Naive thymus-derived CD8-positive, alpha-beta T cell (primary cell): ENCODE measurements around the gene PARP14. TPM values are rescaled to one million over a fixed set of nuclear protein-coding genes. Genes with fewer than 3 reads are reported as not detected.
A peak's percentile ranks its signal among the peaks of the same experiment; 100 is the strongest.
"Not testable (repeated sequence)": the region's sequence is repeated elsewhere in the genome, so short reads cannot be mapped to it uniquely, and the experiment has no call there.

ENCODE experiments used
- ATAC-seq, 2 donors: fragments of 150-1000 bp; cut with Tn5 transposase in 1 of 2; sonication (Bioruptor Pico), chemical (Tn5 transposase) in 1 of 2; 1 replicate in 1 of 2; 2 replicates in 1 of 2; pipeline ENCODE4 v1.10.0; 2021; ENCODE audit warnings: mild to moderate bottlenecking in 2 of 2, moderate library complexity in 2 of 2
- POLR2A ChIA-PET: fragments of 350-600 bp; sonication (Branson Sonifier 250); formaldehyde crosslinking; loops from one replicate; lab custom pipeline; 2021; ENCODE audit warnings: antibody characterized with exemption; lab: Charles Lee
- DNase-seq, 10 donors: peaks; one replicate each; pipeline versions ENCODE4 v3.0.0 to v3.0.0-alpha.2; 2020 to 2022
- H3K27ac Mint-ChIP-seq, 10 donors: one replicate each; pipeline ENCODE4 v1.8.0; 2020 to 2022; ENCODE audit warnings: mild to moderate bottlenecking in 10 of 10, mixed read lengths in 10 of 10, moderate library complexity in 4 of 10, inconsistent platforms in 1 of 10
- H3K27me3 Mint-ChIP-seq, 5 donors: one replicate each; pipeline ENCODE4 v1.8.0; 2021 to 2022; ENCODE audit warnings: mixed read lengths in 5 of 5
- H3K36me3 Mint-ChIP-seq, 3 donors: one replicate each; pipeline ENCODE4 v1.8.0; 2020 to 2022; ENCODE audit warnings: mixed read lengths in 3 of 3, mild to moderate bottlenecking in 2 of 3, inconsistent platforms in 1 of 3
- H3K4me1 Mint-ChIP-seq, 4 donors: one replicate each; pipeline ENCODE4 v1.8.0; 2021 to 2022; ENCODE audit warnings: mixed read lengths in 4 of 4
- H3K4me3 Mint-ChIP-seq, 10 donors: one replicate each; pipeline ENCODE4 v1.8.0; 2020 to 2022; ENCODE audit warnings: mild to moderate bottlenecking in 10 of 10, mixed read lengths in 10 of 10, moderate library complexity in 6 of 10, inconsistent platforms in 1 of 10
- H3K9me3 Mint-ChIP-seq, 9 donors: one replicate each; pipeline ENCODE4 v1.8.0; 2020 to 2022; ENCODE audit warnings: mixed read lengths in 9 of 9, mild to moderate bottlenecking in 3 of 9, inconsistent platforms in 1 of 9, moderate library complexity in 1 of 9
- polyA plus RNA-seq, 3 donors: library from polyadenylated mRNA; unstranded; fragments of 300-500 nt; fragmentation: Illumina TruSeq; gene quantifications; one replicate each; pipeline ENCODE4 v1.2.3, GENCODE V29; 2021
- total RNA-seq, 8 experiments: library from RNA in 2 of 8; stranded (reverse) in 2 of 8; gene quantifications; one replicate each; pipeline ENCODE4 v1.2.3 and lab custom pipeline; 2021 to 2026

PARP14 gene
- total and polyA plus RNA-seq, 5 experiments from 2014 or later: 4.4 to 46.8 (median 10.8) TPM

DNA sequence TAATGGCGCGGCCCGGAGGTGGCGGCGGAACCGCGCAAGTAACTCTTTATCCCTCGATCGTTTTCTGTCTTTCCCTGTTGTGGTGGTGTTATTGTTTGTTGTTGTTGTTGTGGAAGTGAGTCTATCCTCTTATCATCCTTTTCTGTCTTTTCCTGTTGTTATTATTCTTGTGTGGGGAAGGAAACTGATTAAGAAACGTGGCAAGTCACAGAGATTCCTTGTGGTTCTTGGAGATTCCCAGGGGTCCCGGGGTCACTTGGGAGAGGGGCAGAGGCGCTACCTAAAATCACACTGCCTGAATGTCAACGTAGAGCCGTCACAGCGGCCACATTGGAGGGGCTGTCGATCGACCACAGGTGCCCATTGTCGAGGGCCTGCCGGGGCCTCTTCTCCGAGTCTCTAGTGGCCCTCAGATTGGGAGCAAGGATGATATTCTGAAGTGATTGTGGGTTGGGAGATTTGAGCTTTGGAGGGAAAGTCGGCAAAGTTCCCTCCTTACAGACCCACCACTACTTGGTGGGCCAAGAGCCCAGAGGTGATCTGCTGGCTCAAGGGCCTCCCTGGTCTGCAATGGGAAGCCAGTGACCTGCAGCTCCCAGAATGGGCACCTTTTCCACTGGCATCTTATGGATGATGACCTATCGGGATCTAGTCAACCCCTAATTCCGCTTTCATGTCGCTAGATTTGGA lies 790 bp downstream of the PARP14 start:
- H3K9me3 Mint-ChIP-seq: no peaks in the 10 kb centered on the region
- POLR2A ChIA-PET: interaction anchor here (0.5 to 3.0 kb wide), 8 partner anchors 14 to 1135 kb away, joined by 3 to 45 read pairs (median 4); partner anchors contain the start of genes DTX3L, FAM162A, HSPBAP1 and MIX23
- DNase-seq (peak in 1 of 10 donors; percentile 32), ATAC-seq (no peak)
- H3K36me3 Mint-ChIP-seq: peaks cover 2 to 17% (median 4%) of the 10 kb centered on the region in 3 donors
- peaks cover 29 to 72% (median 62%) of the 10 kb centered on the region in 4 donors for H3K4me1 Mint-ChIP-seq
- H3K27me3 Mint-ChIP-seq: no peaks in the 10 kb centered on the region
- peak overlapping the region; percentile 89 to 99 (median 96) for H3K4me3 Mint-ChIP-seq
- peak overlapping the region; percentile 89 to 99 (median 98) for H3K27ac Mint-ChIP-seq

DNA sequence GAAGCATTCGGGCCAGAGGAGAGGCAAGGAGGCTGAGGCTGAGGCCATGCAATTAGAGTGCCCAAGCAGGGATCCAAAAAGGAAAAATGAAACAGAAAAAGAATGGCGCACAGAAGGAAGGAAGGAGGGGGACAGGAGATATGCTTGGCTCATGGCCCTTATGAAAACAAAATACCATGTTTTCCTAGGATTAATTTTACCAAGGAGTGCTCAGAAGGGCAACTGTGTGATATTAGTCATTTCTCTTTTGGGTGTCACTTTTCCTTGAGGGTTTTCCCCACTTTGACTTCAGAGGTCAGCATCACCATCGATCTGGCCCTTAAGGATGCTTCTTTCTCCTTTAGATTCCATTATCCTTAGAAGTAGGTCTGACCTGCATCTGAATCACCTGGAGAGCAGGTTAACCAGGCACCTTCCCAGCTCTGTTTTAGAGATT lies 1.4 kb downstream of the PARP14 start:
- no peaks in the 10 kb centered on the region for H3K9me3 Mint-ChIP-seq
- H3K27me3 Mint-ChIP-seq: no peaks in the 10 kb centered on the region
- peaks cover 30 to 72% (median 66%) of the 10 kb centered on the region in 4 donors for H3K4me1 Mint-ChIP-seq
- ATAC-seq (no peak), DNase-seq (no peak)
- H3K36me3 Mint-ChIP-seq: peaks cover 4 to 17% (median 5%) of the 10 kb centered on the region in 3 donors
- H3K4me3 Mint-ChIP-seq: peak overlapping the region; percentile 89 to 99 (median 96)
- H3K27ac Mint-ChIP-seq: peak overlapping the region; percentile 89 to 99 (median 98)
- POLR2A ChIA-PET: interaction anchor here (1.0 to 1.9 kb wide), 3 partner anchors 13 to 112 kb away, joined by 3 to 6 read pairs (median 4); partner anchors contain the start of genes HSPBAP1 and PARP15

DNA sequence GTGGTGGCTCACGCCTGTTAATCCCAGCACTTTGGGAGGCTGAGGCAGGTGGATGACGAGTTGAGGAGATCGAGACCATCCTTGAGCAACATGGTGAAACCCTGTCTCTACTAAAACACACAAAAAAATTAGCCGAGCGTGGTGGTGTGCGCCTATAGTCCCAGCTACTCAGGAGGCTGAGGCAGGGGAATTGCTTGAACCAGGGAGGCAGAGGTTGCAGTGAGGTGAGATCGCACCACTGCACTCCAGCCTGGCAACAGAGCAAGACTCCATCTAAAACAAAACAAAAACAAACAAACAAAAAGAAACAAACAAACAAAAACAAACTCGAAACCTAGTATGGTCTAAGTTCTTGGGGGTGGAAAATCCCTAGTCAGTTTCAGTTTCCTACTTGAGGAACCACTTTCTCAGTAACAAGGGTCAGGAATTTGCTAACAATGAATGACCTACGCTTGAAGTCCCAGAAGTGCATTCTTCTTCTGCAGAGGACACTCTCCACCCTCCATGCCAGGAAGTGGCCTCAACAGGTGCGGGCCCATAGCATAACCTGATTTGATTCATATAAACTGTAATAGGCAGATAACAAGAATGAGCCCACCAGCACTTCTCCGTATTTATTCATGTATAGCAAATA lies 2.3 kb downstream of the PARP14 start:
- DNase-seq, POLR2A ChIA-PET, H3K9me3 Mint-ChIP-seq, ATAC-seq, H3K27me3 Mint-ChIP-seq: not testable (repeated sequence)
- H3K4me1 Mint-ChIP-seq: peaks cover 32 to 72% (median 71%) of the 10 kb centered on the region in 4 donors
- H3K36me3 Mint-ChIP-seq: peaks cover 4 to 17% (median 5%) of the 10 kb centered on the region in 3 donors
- peak overlapping the region; percentile 40 to 99 (median 90) for H3K4me3 Mint-ChIP-seq
- peak overlapping the region; percentile 30 to 99 (median 96) for H3K27ac Mint-ChIP-seq

DNA sequence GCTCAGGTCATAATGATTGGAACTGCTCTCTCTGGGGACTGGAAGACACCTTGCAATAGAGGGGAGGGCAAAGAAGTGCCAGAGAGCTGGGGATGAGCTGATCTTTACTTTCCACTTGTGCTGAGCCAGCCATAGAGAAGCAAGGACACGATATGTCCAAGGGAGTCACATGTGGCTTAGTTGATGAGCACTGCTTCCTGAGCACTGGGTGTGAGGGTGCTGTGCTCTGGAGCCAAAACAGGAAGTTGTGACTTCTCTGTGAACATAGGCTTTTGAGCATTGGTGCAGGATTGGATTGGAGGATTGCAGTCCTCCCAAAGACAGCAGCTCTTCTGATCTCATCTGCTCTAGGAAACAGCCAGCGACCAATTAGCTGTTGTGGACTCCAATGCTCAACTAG lies 6.7 kb downstream of the PARP14 start:
- no peak for DNase-seq
- no peak overlapping the region for H3K4me3 Mint-ChIP-seq
- no peaks in the 10 kb centered on the region for H3K27me3 Mint-ChIP-seq
- peaks cover 10 to 21% (median 20%) of the 10 kb centered on the region in 3 donors for H3K36me3 Mint-ChIP-seq
- H3K27ac Mint-ChIP-seq: peak overlapping the region in 8 of 10 donors; percentile 40 to 88 (median 66)
- POLR2A ChIA-PET: no interaction called here
- no peak for ATAC-seq
- H3K4me1 Mint-ChIP-seq: peaks cover 9 to 39% (median 38%) of the 10 kb centered on the region in 4 donors
- H3K9me3 Mint-ChIP-seq: no peaks in the 10 kb centered on the region

DNA sequence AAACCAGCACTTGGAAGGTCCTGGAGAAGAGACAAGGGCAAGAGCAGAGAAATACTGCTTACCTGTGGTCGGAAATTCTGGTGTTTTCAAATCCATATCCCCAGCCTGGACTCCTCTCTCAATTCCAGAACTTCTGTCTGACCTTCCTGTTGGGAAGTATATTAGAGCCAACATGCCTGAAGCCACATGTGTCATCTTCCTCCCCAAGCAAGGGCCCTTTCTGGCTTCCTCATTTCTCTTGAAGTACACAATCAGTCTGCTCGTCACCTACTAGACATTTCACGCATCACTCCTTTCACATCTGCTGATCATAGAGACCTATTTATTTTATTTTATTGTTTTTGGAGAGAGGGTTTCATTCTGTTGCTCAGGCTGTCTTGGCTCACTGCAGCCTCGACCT lies 8.4 kb downstream of the PARP14 start:
- ATAC-seq (no peak), DNase-seq (no peak)
- peaks cover 8 to 28% (median 25%) of the 10 kb centered on the region in 4 donors for H3K4me1 Mint-ChIP-seq
- H3K4me3 Mint-ChIP-seq: no peak overlapping the region
- peak overlapping the region in 3 of 10 donors; percentile 2 to 45 (median 16) for H3K27ac Mint-ChIP-seq
- POLR2A ChIA-PET: no interaction called here
- H3K9me3 Mint-ChIP-seq: no peaks in the 10 kb centered on the region
- peaks cover 10 to 38% (median 33%) of the 10 kb centered on the region in 3 donors for H3K36me3 Mint-ChIP-seq
- H3K27me3 Mint-ChIP-seq: no peaks in the 10 kb centered on the region

DNA sequence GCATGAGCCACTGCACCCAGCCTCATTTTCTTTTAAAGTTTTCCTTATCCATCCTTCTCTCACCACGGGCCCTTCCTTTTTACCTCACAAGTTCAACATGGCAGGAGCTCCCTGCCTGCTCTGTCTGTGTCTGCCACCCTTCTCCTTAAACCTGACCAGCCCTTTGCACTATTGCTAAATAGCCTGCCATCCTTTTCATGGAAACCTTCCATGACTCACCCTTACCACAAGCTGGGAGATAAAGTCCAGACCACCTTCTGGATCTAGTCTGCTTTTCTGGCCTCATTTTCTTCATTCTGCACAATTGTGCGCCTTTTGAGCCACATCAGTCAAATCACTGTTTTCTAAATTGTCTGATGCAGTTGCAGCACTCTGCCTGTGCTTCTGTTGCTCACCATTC lies 8.9 kb downstream of the PARP14 start:
- Mint-ChIP-seq H3K27ac (peak overlapping the region in 3 of 10 donors; percentile 2 to 45 (median 2)), H3K27me3 (no peaks in the 10 kb centered on the region), H3K4me3 (no peak overlapping the region), H3K9me3 (no peaks in the 10 kb centered on the region), H3K36me3 (peaks cover 10 to 39% (median 35%) of the 10 kb centered on the region in 3 donors), H3K4me1 (peaks cover 5 to 27% (median 24%) of the 10 kb centered on the region in 4 donors)
- no peak for ATAC-seq
- no peak for DNase-seq
- POLR2A ChIA-PET: no interaction called here

DNA sequence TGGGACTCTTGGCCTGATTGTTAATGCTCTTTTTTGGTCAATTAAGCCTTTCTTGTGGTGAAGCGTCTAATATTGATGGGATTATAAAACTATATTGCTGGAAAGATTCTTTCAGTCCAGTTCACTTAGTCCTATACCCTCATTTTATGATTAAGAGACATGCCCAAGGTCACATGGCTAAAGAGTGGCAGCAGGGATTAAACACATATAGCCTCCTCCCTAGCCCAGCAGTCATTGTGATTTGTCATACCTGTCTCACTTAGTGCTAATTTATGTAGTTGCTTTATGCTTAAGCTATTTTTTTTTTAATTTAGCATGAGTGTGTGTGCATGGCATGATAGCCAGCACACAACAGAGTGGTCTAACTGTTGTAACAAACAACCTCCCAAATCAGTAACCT lies 9.5 kb downstream of the PARP14 start:
- H3K27ac Mint-ChIP-seq: peak overlapping the region in 1 of 10 donors; percentile 2
- H3K9me3 Mint-ChIP-seq: no peaks in the 10 kb centered on the region
- no peak overlapping the region for H3K4me3 Mint-ChIP-seq
- H3K27me3 Mint-ChIP-seq: no peaks in the 10 kb centered on the region
- H3K36me3 Mint-ChIP-seq: peaks cover 8 to 41% (median 39%) of the 10 kb centered on the region in 3 donors
- ATAC-seq (no peak), DNase-seq (no peak)
- POLR2A ChIA-PET: interaction anchor here (1.0 kb wide), 1 partner anchor 11 kb away, joined by 3 read pairs; no protein-coding TSS in a partner anchor
- peaks cover 10 to 28% (median 27%) of the 10 kb centered on the region in 4 donors for H3K4me1 Mint-ChIP-seq

DNA sequence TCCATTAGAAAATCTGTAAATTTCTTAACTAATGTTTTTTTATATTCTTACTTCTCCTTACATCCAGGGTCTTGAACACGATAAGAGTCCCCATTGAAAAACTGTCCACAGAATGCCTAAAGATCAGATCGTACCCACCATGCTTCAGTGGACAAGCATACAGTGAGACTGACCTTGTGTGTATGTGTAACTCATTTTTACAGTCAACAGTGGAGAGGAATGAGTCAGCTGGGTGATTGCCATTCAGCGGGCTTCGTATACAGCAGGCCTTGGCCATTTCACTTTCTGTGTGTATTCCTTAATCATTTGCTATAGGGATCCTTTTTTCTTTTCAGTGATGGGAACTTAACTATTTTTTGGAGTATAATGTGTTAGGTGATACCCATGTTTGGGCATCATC lies 10.6 kb downstream of the PARP14 start:
- POLR2A ChIA-PET: no interaction called here
- peak overlapping the region in 3 of 10 donors; percentile 7 to 24 (median 11) for H3K27ac Mint-ChIP-seq
- no peaks in the 10 kb centered on the region for H3K9me3 Mint-ChIP-seq
- DNase-seq: no peak
- no peak for ATAC-seq
- no peak overlapping the region for H3K4me3 Mint-ChIP-seq
- no peaks in the 10 kb centered on the region for H3K27me3 Mint-ChIP-seq
- peaks cover 6 to 49% (median 42%) of the 10 kb centered on the region in 3 donors for H3K36me3 Mint-ChIP-seq
- H3K4me1 Mint-ChIP-seq: peaks cover 10 to 34% (median 27%) of the 10 kb centered on the region in 4 donors

DNA sequence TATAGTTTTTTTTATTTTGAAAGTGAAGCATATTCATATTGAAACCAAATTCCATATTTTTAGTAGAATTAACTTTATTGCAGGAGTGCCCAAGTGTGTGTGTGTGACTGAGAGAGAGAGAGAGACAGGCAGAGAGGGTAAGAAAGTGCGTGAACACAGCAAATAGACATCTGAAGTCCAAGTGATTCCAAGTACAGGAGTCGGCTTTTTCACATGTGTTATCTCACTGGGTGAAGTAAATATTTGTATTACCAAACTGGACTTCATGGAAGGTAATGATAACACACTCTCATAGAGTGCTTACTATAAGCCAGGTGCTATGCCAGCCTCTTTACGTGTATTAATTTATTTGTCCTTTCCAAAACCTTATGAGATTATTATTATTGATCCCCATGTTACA lies 12.0 kb downstream of the PARP14 start:
- H3K27me3 Mint-ChIP-seq: no peaks in the 10 kb centered on the region
- H3K4me3 Mint-ChIP-seq: no peak overlapping the region
- H3K27ac Mint-ChIP-seq: peak overlapping the region in 2 of 10 donors; percentile 43 to 82
- ATAC-seq (no peak), DNase-seq (no peak)
- POLR2A ChIA-PET: no interaction called here
- H3K36me3 Mint-ChIP-seq: peaks cover 6 to 56% (median 52%) of the 10 kb centered on the region in 3 donors
- no peaks in the 10 kb centered on the region for H3K9me3 Mint-ChIP-seq
- peaks cover 7 to 45% (median 20%) of the 10 kb centered on the region in 4 donors for H3K4me1 Mint-ChIP-seq

DNA sequence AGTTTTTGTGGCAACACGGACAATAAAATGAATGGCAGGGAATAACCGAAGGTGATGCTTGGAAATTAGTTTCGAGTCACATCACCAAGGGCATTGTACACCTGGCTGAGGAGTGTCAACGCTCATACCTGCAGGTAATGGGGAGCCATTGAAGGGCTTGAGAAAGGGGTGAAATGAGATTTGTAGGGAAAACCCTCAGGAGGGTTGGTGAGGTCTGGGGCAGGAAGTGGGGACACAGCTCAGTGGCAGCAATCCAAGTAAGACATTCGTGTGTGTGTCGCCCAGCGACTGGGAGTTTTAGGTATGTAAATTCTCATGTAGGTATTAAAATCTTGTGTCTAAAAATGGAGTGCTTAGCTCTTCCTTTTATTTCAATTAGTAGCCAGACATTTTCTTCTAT lies 14.3 kb downstream of the PARP14 start:
- peak overlapping the region in 4 of 10 donors; percentile 17 to 66 (median 43) for H3K27ac Mint-ChIP-seq
- no peaks in the 10 kb centered on the region for H3K27me3 Mint-ChIP-seq
- H3K4me3 Mint-ChIP-seq: no peak overlapping the region
- H3K9me3 Mint-ChIP-seq: no peaks in the 10 kb centered on the region
- H3K36me3 Mint-ChIP-seq: peaks cover 12 to 79% (median 51%) of the 10 kb centered on the region in 3 donors
- POLR2A ChIA-PET: interaction anchor here (1.5 kb wide), 1 partner anchor 14 kb away, joined by 4 read pairs; the partner anchor contains the start of gene PARP14
- DNase-seq (no peak), ATAC-seq (no peak)
- H3K4me1 Mint-ChIP-seq: peaks cover 5 to 53% (median 16%) of the 10 kb centered on the region in 4 donors

DNA sequence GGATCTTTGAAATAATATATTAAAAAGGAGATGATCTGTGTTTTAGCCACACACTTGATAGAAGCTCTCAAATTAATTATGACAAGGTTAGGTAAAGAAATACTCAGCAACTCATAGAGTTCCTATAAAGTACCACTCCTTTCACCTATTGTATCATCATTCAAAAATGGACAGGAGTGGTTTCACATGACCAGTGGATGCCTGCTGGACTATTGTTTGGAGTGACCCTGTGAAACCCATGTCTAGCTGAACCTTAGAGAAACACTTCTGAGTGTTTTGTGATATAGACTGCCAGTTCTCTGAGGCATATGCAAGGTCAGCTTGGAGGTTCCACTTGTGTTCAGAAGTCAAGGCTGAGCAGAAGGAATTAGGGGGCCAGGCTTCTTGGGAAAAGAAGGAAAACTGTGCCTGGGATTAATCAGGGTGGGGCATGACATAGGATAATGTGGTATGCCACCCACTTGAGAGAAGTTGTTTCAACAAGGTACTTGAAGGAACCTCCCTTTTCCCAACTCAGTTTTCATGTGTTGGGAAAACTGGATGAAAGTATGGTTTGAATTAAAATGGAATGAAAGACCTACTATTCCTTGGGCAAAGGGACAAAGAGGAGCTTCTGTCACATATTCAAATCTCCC lies 15.4 kb downstream of the PARP14 start:
- no peak for DNase-seq
- ATAC-seq: no peak
- POLR2A ChIA-PET: interaction anchor here (1.5 kb wide), 1 partner anchor 15 kb away, joined by 4 read pairs; the partner anchor contains the start of gene PARP14
- H3K4me3 Mint-ChIP-seq: no peak overlapping the region
- H3K27ac Mint-ChIP-seq: peak overlapping the region in 1 of 10 donors; percentile 61
- no peaks in the 10 kb centered on the region for H3K27me3 Mint-ChIP-seq
- peaks cover 5 to 56% (median 15%) of the 10 kb centered on the region in 4 donors for H3K4me1 Mint-ChIP-seq
- H3K36me3 Mint-ChIP-seq: peaks cover 11 to 89% (median 56%) of the 10 kb centered on the region in 3 donors
- H3K9me3 Mint-ChIP-seq: no peaks in the 10 kb centered on the region

DNA sequence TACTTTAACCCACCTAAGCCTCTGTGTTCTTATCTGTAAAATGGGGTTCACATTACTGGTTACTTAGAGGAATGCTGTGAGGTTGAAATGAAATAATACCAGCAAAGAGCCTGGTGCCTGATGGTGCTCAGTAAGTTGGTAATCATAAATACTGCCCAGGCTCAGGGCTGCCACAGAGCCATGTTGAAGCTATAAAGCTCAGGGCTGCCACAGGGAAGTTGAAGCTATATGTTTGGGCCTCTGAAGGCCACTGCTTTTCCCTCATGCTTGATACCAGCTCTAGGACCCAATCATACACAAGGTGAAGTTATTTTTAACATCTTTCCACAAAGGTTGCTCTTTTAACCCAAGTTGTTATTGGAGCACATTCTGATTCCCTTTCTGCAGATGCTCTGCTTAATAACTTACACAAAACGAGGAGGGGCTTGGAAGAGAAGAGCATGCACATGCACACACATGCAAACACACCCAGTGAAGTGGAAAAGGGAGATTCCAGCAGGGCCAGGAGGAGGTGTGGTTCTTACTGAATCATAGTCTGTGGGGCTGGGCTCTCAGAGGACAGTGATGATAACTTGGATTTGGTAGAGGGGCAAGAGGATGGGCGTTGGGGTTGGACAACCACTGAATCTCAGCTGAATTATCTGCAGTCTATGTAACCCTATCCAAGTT lies 17.4 kb downstream of the PARP14 start:
- peaks cover 8 to 60% (median 19%) of the 10 kb centered on the region in 4 donors for H3K4me1 Mint-ChIP-seq

More for the DNA sequence above, 17.4 kb downstream of the PARP14 start:
- Mint-ChIP-seq H3K27me3 (no peaks in the 10 kb centered on the region), H3K27ac (peak overlapping the region in 5 of 10 donors; percentile 22 to 60 (median 45)), H3K36me3 (peaks cover 11 to 94% (median 48%) of the 10 kb centered on the region in 3 donors), H3K9me3 (no peaks in the 10 kb centered on the region), H3K4me3 (no peak overlapping the region)
- DNase-seq: no peak
- POLR2A ChIA-PET: no interaction called here
- peak in 1 of 2 donors; percentile 60 for ATAC-seq
